KOPT-K1 (cell line): Measurements from ENCODE around the gene APOBEC4.
"Not testable (repeated sequence)": the region's sequence is repeated elsewhere in the genome, so short reads cannot be mapped to it uniquely, and the experiment has no call there.

Experiments
- H3K27ac ChIP-seq: fragments of 200-600 bp; sonication (generic); 2 replicates; pipeline ENCODE4 v1.5.1; 2016; ENCODE audit warnings: antibody characterized with exemption, mild to moderate bottlenecking, low read depth, low read length; ENCODE audit not compliant: poor library complexity, severe bottlenecking
- H3K36me3 ChIP-seq: fragments of 200-600 bp; sonication (generic); 2 replicates; pipeline ENCODE4 v1.5.1; 2017; ENCODE audit warnings: antibody characterized with exemption, mild to moderate bottlenecking, low read length, moderate library complexity; ENCODE audit not compliant: insufficient read depth
- H3K9me3 ChIP-seq: fragments of 200-600 bp; sonication (generic); 2 replicates; pipeline ENCODE4 v1.5.1; 2017; ENCODE audit warnings: antibody characterized with exemption, low read length, mild to moderate bottlenecking; ENCODE audit not compliant: insufficient read depth, poor library complexity, severe bottlenecking

Gene APOBEC4

DNA sequence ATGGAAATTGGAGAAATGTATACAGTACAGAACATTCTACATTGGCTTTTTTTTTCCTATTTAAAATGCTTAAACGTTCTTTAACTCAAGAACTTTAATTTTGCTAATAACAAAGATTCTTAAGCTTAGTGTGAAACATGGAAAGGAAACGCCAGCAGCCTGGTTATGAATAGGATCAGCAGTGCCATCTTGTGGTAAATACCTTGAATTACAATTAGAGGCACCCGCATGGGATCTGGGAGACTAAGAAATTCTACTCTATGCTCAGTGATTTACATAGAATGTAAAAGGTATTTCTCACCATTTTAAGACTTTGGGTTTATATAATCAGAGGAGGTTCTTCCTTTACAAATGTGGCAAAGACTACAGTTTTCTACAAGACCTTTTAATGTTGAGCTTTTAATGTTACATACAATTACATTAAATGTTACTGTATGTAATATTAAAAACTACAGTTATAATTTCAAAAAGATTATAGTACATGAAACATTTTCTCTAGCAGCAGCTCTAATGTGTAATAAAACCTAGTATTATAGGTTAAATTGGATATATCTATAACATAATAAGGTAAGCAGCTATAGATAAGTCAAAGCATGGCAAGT is 32.1 kb upstream of the APOBEC4 start:
- Histone ChIP-seq H3K27ac (no peak overlapping the region), H3K36me3 (no peaks in the 10 kb centered on the region), H3K9me3 (no peaks in the 10 kb centered on the region)

DNA sequence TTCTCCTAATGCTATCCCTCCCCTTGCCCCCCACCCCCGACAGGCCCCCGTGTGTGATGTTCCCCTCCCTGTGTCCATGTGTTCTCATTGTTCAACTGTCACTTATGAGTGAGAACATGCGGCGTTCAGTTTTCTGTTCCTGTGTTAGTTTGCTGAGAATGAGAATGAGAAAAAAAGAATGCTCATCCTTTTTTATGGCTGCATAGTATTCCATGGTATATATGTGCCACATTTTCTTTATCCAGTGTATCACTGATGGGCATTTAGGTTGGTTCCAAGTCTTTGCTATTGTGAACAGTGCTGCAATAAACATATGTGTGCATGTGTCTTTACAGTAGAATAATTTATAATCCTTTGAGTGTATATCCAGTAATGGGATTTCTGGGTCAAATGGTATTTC is 26.2 kb upstream of the APOBEC4 start:
- not testable (repeated sequence) for H3K27ac ChIP-seq, H3K36me3 ChIP-seq, H3K9me3 ChIP-seq

DNA sequence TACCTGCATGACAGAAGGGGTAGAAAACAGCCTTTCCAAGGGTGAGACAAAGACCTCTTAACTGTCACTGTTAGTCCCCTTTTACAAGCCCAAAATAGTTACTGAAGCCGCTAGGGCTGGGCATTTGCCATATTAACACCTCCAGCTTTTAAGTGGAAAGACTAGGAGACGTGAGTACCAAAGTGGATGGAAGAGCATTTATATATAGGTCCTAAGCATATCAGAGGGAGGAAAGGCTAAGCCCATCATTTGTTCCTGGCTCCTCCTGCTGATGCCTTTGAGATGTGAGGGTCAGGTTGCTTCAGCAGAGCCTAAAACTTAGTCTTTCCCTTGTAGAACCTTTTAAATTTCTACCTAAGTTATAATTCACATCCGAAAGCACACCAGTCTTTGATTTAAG is 25.7 kb upstream of the APOBEC4 start:
- no peak overlapping the region for H3K27ac ChIP-seq
- H3K36me3 ChIP-seq, result no peaks in the 10 kb centered on the region
- H3K9me3 ChIP-seq, result no peaks in the 10 kb centered on the region

DNA sequence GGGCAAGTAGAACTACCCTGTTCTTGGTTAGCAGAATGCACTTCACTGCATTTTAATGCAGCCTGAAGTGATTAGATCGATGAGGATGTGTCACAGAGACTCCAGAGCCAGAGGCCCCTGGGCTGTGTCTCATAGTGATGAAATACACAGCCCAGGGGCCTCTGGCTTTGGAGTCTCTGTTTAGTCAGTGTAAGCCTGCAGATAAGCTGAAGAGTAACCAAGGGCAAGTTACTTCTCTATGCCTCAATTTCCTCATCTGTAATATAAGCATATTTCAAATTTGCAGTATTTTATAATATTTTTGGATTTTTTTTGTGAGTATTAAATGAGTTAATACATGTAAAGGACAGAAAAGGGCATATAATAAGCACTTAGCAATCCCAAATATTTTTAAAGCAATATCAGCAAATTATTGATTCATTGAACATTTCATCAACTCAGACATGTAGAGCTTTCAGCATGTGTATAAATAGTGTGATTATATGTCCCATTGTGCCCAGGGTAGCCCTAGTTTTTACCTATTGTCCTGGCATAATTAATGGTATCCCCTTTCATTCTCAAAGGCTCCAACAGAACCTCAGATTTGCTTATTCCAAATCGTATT is 23.6 kb upstream of the APOBEC4 start:
- Histone ChIP-seq H3K9me3 (peaks cover 1% of the 10 kb centered on the region), H3K36me3 (no peaks in the 10 kb centered on the region), H3K27ac (no peak overlapping the region)

DNA sequence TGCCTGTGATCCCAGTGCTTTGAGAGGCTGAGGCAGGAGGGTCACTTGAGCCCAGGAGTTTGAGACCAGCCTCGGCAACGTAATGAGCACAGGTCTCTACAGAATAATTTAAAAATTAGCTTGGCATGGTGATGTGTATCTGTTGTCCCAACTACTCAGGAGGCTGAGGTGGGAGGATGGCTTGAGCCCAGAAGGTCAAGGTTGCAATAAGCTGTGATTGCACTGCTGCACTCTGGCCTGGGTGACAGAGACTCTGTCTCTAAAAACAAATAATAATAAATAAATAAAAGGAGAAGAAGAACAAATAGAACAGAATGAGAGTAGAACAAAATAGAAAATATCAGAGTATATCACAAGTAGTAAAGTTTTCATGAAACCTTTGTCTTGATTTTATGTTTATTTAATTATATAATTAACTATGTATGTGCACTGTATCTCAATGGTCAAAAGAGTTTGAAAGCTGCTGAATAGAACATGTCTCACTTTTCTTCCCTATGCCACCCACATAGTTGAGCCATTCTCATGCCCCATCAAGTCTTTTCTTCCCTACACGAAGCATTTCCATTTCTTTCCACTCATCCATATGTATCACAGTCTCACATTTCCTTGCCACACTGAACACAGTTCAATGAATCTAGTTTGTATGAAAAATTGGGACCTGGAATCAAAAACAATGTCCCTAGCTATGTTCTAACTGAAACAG is 22.9 kb upstream of the APOBEC4 start:
- Histone ChIP-seq H3K36me3 (no peaks in the 10 kb centered on the region), H3K27ac (no peak overlapping the region), H3K9me3 (peaks cover 8% of the 10 kb centered on the region)

DNA sequence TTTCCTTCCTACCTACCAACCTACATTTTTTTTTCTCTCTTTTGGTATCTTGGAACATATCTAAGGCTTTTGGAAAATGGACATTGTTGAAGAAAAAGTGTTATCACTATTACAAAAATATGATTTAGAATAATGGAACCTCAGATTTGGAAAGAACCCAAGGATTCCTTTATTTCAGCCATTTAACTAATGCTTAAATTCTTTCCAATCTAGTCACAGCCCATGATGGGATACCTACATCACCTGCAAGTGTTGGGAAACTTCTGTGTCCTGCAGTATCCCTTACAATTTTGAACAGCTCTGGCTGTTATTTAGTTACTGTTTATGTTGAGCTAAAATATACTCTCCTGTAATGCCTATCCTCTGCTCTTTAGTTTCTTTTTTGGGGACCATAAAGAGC is 22.3 kb upstream of the APOBEC4 start:
- Histone ChIP-seq H3K9me3 (peaks cover 15% of the 10 kb centered on the region), H3K36me3 (no peaks in the 10 kb centered on the region), H3K27ac (no peak overlapping the region)

DNA sequence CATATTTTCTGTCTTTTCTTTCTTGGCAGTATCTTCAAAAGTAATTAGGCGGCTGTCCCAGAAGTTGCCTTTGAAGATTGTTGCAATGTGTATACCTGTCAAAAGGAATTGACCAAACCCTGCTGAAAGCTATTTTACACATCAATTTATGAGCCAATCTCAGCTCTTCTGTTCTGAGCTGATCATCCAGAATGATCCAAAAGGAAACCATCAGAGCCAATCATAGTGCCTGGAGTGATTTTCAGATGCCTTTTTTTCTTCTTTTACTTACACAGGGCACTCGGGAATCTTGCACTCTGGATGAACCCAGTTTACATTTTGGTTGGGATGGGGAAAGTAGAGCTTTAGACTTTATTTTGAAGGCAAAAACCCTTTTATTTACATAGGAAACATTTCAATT is 21.8 kb upstream of the APOBEC4 start:
- Histone ChIP-seq H3K27ac (no peak overlapping the region), H3K9me3 (peaks cover 19% of the 10 kb centered on the region), H3K36me3 (no peaks in the 10 kb centered on the region)

DNA sequence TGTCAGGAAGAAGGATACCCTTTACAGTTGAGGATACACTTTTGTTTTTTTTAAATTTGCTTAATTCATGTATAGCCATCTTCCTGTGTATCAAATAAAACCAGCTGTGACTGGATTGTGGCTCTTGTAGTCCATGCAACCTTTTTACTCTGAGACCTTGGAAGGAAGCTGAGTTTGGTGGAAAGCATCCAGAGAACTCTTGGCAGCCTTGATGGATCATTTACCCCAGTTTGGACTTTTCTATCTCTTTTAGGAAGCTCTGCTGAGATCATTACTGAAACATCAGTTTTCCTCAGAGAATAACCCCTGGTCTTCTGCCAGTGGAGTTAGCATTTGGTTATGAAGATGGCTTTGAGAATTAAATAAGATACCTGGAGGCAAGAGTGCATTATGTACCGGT is 21.2 kb upstream of the APOBEC4 start:
- H3K27ac ChIP-seq, result no peak overlapping the region
- no peaks in the 10 kb centered on the region for H3K36me3 ChIP-seq
- peaks cover 19% of the 10 kb centered on the region for H3K9me3 ChIP-seq

DNA sequence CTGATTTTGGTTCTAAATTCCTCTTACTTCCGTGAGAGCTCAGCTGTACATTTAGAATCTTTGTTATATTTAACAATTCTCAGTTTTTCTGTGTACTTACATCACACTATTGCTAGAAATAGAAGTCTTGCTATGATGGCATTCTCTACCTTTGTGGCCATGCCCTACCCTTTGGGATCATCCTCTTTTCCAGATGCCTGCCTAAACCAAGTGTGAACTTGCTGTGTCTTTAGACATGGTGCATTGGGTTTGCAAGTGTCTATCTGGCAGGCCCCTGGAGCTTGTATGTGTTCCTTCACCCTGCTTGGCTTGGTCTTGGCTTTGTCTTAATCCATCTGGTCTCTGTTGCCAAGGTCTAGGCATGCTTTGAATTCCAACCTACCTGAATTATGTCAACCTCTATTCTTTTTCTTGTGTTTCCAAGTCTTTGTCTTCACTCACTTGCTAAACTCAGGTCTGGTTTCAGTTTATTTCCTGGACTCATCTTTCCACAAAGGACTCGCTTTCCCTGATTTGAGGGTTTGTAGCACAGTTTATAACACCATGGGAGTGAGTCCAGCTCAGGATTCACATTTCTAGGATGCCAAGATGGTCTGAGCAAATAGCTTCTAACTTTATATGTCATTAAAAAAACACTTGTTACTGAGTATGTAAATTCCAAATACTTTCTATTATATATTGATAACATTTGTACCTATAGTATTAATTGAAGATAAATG is 20.6 kb upstream of the APOBEC4 start:
- Histone ChIP-seq H3K36me3 (no peaks in the 10 kb centered on the region), H3K9me3 (peaks cover 19% of the 10 kb centered on the region), H3K27ac (no peak overlapping the region)

DNA sequence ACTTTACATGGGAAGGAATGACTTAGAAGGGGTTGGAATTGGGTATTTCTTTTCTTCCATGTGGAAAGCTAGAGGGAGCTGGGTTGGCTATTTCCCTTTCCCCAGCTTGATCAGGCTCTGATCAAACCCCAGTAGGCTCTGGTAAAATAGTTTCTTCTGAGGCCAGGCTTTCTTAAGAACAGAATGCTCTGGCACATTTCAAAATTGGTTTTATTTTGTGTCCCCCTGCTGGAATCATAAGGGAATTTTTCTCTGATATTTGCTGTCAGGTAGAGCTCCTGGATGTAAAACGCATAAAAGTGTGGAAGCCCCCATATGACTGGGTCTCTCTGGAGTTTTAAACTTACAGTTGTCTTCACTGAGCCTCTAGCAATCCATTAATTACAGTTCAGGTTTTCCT is 17.1 kb upstream of the APOBEC4 start:
- Histone ChIP-seq H3K9me3 (peaks cover 19% of the 10 kb centered on the region), H3K36me3 (no peaks in the 10 kb centered on the region)

DNA sequence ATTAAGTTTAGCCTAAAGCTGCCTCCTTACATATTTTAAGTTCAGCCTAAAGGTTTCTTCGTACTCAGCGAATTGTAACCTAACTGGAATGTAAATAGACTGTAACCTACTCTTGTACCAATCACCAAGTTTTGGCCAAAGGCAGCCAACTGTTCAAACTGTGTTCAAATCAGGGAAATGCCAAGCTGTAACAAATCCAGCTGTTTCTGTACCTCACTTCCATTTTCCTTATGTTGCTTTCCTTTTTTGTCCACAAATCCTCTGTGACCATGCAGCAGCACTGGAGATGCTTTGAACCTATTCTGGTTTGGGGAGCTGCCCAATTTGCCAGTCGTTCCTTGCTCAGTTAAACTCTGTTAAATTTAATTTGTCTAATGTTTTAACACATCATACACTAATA is 3.2 kb upstream of the APOBEC4 start:
- H3K27ac ChIP-seq, result no peak overlapping the region
- H3K9me3 ChIP-seq, result no peaks in the 10 kb centered on the region
- no peaks in the 10 kb centered on the region for H3K36me3 ChIP-seq

More for the DNA sequence above, 17.1 kb upstream of the APOBEC4 start:
- no peak overlapping the region for H3K27ac ChIP-seq

DNA sequence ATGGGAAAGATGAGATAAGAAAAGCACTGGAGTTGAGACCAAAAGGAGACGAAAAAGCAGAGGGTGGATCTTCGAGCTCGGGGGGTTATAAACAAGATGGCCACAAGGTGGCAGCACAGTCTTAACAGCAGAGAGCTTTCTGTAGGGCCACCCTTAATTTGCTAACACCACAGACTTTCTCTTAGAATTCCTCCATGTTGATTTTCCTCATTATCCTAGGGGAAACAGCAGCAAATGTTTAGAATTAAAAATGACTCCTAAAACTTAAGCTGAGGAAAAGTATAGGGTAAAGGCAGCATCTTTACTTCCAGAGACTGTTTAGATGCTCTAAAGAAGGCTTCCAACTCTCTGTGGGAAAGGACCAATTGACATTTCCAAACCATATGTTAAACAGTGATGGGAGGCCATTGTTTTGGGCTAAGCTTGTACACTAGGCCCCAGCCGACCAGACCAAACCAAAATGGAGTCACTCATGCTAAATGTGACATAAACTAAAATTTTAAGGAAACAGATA is 2.5 kb upstream of the APOBEC4 start:
- Histone ChIP-seq H3K27ac (no peak overlapping the region), H3K36me3 (no peaks in the 10 kb centered on the region), H3K9me3 (no peaks in the 10 kb centered on the region)

DNA sequence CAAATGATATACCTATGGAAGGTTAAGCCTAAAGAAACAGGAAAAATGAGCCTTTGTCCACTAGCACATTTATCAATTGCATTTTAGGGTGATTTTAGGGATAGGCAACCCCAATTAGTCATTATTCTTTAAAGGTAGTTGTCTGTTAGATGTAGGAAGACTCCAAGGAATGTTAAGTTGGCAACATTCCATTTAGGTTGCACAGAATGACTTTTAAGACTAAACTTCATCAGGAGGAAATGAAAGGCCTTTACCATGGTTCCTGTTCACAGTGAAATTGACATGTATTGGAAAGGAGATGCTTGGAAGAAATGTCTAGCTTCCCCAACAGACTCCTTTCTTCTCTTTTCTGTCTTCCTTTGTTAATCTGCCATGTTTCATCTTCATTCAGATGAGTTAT is 1.6 kb upstream of the APOBEC4 start:
- Histone ChIP-seq H3K9me3 (no peaks in the 10 kb centered on the region), H3K36me3 (no peaks in the 10 kb centered on the region), H3K27ac (no peak overlapping the region)

DNA sequence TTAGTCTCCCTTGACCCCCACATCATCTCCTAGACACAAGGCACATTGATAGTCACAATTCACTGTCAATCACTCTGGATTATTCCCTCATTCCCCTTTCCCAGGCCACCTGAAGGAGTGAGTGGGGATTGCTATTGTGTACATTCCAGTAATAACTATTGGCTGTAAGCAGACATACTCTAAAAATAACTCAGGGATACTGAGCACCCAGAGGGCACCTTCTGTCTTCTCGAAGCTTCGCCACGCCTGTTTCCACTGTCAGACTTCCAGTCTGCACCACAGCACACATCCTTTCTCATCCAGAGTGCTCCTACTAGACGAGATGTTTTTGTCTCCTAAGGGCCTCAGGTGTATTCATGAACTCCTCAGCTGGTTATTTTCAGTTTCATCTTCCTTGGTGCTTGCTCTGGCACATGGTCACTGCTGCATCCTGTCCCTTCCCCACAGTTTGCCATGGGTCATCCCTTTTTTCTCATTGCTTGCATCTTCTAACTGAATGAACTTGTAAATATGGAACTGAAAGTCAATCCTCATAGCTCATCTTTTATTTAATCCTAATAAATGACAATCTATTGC is 848 bp upstream of the APOBEC4 start:
- H3K9me3 ChIP-seq, result no peaks in the 10 kb centered on the region
- H3K36me3 ChIP-seq, result no peaks in the 10 kb centered on the region
- no peak overlapping the region for H3K27ac ChIP-seq

DNA sequence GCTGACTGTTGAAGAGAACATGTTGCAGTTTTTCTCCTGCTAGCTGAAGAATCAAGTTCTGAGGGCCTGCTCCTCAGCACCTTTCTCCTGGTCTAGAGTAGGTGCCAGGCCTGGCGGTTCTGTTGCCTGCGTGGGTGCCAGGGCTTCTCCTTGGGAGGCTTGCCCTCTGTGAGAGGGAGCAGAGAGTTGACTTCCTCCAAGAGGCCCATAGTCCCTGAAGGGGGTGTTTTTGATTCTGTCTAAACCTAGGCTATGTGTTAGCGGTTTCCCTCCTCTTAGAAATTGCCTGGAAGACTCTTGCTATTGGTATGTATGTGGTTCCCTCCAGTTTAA is 312 bp upstream of the APOBEC4 start:
- H3K9me3 ChIP-seq, result no peaks in the 10 kb centered on the region
- H3K36me3 ChIP-seq, result no peaks in the 10 kb centered on the region
- H3K27ac ChIP-seq, result no peak overlapping the region
